Effector memory CD4-positive, alpha-beta T cell (primary cell): ENCODE data around the gene USB1.

Experiments
- DNase-seq, 3 donors: peaks; one replicate each; pipeline ENCODE4 v3.0.0-alpha.2; 2020
- H3K27ac ChIP-seq: 2 replicates; pipeline ENCODE4 v1.7.0; 2013; ENCODE audit warnings: mild to moderate bottlenecking, low read length, moderate library complexity; ENCODE audit not compliant: insufficient read depth, poor library complexity, severe bottlenecking
- H3K27me3 ChIP-seq: replicated peaks from 2 replicates; pipeline ENCODE4 v1.7.0; 2013; ENCODE audit warnings: mild to moderate bottlenecking, low read length; ENCODE audit not compliant: insufficient read depth, control insufficient read depth, poor library complexity, severe bottlenecking
- H3K36me3 ChIP-seq: 2 replicates; pipeline ENCODE4 v1.7.0; 2013; ENCODE audit warnings: mild to moderate bottlenecking, low read length, moderate library complexity; ENCODE audit not compliant: control insufficient read depth, insufficient read depth
- H3K4me1 ChIP-seq: 2 replicates; pipeline ENCODE4 v1.7.0; 2013; ENCODE audit warnings: low read length, mild to moderate bottlenecking; ENCODE audit not compliant: control insufficient read depth, insufficient read depth, poor library complexity, severe bottlenecking
- H3K4me3 ChIP-seq: 2 replicates; pipeline ENCODE4 v1.7.0; 2013; ENCODE audit warnings: low read length, low read depth, mild to moderate bottlenecking; ENCODE audit not compliant: insufficient read depth, poor library complexity, severe bottlenecking
- H3K9me3 ChIP-seq: 2 replicates; pipeline ENCODE4 v1.7.0; 2013; ENCODE audit warnings: mild to moderate bottlenecking, low read length, moderate library complexity; ENCODE audit not compliant: control insufficient read depth

USB1 gene

DNA sequence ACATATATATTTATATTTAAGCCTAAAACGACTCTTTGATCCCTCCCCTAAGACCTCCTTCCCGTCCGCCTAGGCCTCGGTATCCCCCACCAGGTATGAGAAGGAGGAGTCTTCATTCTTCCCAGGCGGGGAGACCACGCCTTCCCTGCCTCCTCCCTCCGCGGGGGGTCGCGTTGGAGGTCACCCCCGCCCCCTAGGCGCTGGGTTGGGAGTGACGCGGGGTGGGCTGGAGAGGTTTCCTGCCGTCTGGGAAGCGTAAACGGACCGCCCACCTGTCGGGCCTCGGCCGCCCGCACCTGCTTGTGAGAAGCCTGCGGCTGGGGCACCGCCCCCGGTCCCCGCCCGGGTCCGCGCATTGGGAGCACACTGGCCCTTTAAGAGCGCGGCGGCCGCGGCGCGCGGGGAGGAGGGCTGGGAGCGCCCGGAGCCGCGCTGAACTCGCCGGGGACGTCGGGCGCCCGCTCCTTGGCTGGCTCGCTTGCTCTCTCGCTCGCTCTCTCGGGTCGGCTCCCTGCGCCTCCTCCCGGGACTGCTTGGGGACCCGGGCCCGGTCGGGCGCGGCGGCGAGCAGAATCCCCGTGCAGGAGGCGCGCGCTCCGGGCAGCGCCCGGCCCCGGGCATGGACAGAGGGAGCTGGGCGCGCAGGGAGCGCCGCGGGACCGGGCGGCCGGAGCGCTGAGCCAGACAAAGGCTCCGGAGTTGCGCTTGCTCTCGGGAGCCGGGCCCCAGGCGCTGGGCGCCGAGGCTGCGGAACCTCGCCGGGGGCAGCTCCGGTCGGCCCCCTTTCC lies 24.3 kb downstream of the USB1 start, which contains the start of gene MMP15:
Gene MMP15 (plus strand): TSS at position 404 of the 788 bp plus-strand sequence. CDS start 597 bp downstream, outside the sequence.
- peak within 1 kb of the TSS; percentile 35 for H3K27ac ChIP-seq
- H3K27me3 ChIP-seq = no peaks in the 10 kb centered on the region
- peaks cover 21% of the 10 kb centered on the region for H3K4me1 ChIP-seq
- DNase-seq = peak; percentile 35 to 55 (median 50)
- peak within 1 kb of the TSS; percentile 89 for H3K4me3 ChIP-seq
- H3K9me3 ChIP-seq = no peaks in the 10 kb centered on the region
- no peaks in the 10 kb centered on the region for H3K36me3 ChIP-seq

DNA sequence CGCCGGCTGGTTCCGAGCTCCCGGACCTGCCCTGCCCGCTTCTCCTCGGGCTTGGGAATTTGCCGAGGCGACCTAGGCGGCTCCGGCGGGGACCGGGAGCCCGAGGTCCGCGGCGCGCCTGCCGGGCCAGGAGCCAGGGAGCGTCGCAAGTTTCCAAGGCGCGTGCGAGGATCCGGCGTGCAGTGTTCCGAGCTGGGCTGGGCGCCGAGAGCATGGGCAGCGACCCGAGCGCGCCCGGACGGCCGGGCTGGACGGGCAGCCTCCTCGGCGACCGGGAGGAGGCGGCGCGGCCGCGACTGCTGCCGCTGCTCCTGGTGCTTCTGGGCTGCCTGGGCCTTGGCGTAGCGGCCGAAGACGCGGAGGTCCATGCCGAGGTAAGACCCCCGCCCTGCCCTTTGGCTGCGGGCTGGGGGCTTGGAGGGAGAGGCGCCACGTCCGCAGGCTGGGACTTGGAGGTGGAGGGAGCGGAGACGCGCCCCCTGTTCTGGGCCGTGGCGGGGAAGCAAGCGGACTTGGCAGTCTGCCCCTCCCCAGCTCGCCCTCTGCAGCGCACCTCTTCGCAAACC lies 25.0 kb downstream of the USB1 start:
- no peaks in the 10 kb centered on the region for H3K27me3 ChIP-seq
- H3K27ac ChIP-seq = no peak overlapping the region
- H3K4me1 ChIP-seq = peaks cover 21% of the 10 kb centered on the region
- no peaks in the 10 kb centered on the region for H3K36me3 ChIP-seq
- H3K4me3 ChIP-seq = peak overlapping the region; percentile 89
- no peak for DNase-seq
- H3K9me3 ChIP-seq = no peaks in the 10 kb centered on the region

DNA sequence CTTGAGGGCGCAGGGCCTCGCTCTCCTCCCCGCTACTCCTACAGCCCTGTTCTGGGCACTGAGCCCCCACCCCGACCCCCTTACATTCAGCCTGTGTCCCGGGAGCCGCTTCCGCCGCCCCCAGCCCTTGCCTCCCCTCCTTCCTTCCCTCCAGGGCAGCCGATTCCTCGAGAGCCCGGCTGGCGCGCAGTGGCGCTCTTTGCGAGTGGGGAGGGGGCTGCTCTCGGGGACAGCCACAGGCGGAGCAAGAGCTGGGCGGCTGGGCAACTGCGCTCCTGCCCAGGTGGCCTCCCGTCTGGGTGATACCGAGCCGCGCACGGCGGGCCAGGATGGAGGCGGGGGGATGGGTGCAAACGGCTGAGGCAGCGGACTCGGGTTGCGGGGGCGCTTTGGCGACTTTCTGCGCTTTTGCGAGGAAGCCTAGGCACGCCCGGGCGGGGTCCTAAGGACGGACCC lies 25.5 kb downstream of the USB1 start:
- DNase-seq = no peak
- Histone ChIP-seq H3K27ac (no peak overlapping the region), H3K27me3 (no peaks in the 10 kb centered on the region), H3K4me3 (peak overlapping the region; percentile 89), H3K36me3 (no peaks in the 10 kb centered on the region), H3K4me1 (peaks cover 21% of the 10 kb centered on the region), H3K9me3 (no peaks in the 10 kb centered on the region)

DNA sequence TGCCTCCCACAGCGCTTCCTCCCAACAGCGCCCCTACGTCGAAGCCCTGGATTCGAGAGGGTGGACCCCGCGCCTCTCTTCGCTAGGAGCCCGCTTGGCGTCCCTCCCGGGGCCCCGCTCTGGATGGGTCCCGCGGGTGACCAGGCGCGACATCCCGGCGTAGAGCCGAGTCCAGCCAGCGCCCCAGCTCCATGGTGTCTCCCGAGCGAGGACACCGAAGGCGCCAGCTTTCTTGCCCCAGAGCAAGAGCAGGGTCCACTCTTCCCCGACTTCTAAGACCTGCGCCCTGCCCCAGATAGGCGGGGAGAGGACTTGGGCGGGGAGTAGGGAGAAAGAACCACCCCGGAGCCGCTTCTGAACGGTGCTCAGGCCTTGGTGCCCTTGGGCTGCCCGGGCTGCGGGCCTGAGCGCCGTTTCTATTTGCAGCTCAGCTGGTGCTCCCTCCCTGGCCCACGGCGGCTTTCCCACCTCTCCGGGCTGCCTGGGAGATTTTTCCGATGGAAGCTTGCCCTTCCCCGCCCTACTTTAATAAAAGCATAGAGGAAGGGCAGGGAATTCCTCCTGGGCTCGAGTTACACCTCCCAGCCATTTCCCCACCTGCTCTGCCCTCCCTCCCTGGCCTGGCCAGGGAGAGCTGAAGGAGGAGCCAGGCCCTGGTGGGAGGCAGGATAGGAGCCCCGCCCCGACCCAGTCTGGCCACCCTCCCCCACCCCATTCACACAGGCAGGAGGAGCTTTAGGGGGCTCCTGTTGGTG lies 26.1 kb downstream of the USB1 start:
- no peak for DNase-seq
- H3K27me3 ChIP-seq = no peaks in the 10 kb centered on the region
- no peaks in the 10 kb centered on the region for H3K9me3 ChIP-seq
- no peaks in the 10 kb centered on the region for H3K36me3 ChIP-seq
- no peak overlapping the region for H3K27ac ChIP-seq
- H3K4me1 ChIP-seq = peaks cover 21% of the 10 kb centered on the region
- peak overlapping the region; percentile 89 for H3K4me3 ChIP-seq

DNA sequence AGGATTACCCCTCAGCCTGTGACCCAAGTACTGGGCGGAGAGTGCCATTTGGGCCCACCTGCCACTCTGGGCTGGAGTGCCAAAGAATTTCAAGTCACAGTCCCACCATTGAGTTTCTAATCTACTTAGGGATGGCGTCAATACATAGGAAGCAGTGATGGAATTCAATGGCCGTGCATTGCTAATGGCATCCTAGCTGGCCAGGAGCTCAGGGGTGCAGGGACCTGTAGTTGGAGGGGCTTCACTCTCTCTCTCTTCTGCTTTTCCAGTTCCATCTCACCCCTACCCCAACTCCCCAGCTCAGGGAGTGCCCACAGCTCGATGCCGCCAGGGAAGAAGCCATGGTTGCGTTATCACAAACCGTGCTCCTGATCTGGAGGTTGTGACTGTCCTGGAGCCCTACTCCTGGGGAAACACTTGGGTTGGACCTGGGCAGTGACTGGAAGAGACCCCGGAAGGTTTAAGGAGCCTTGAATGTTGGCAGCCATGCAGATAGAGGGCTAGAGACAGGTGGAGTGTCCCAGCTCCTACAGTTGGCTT lies 26.8 kb downstream of the USB1 start:
- no peak for DNase-seq
- Histone ChIP-seq H3K4me1 (peaks cover 21% of the 10 kb centered on the region), H3K27ac (no peak overlapping the region), H3K9me3 (no peaks in the 10 kb centered on the region), H3K4me3 (no peak overlapping the region), H3K27me3 (no peaks in the 10 kb centered on the region), H3K36me3 (no peaks in the 10 kb centered on the region)

DNA sequence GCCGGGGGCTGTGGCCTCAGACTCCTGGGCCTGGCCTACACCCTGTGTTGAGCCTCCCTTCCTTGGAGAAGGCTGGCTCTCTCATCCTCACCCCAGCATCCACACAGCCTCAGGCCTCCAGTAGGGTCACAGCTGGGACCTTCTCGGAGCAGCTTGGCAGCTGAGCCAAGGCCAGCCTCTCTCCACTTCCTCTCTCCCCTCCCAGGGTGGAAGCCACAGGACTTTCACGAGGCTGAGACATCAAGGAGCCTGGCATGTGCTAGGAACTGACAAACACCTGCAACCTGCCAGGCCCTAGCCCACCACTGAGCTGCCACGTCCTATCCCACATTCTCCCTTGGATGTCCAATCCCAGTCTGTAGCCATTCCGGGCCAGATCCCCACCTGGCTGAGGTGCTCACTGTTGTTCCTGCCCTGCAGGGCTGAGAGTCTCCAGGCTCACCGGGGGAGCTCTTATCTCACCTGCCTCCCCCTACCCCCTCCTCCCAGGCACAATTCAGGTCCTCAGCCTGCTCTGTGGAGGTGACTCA lies 27.4 kb downstream of the USB1 start:
- DNase-seq = no peak
- peaks cover 21% of the 10 kb centered on the region for H3K4me1 ChIP-seq
- H3K36me3 ChIP-seq = no peaks in the 10 kb centered on the region
- no peaks in the 10 kb centered on the region for H3K27me3 ChIP-seq
- no peak overlapping the region for H3K27ac ChIP-seq
- no peaks in the 10 kb centered on the region for H3K9me3 ChIP-seq
- H3K4me3 ChIP-seq = no peak overlapping the region

DNA sequence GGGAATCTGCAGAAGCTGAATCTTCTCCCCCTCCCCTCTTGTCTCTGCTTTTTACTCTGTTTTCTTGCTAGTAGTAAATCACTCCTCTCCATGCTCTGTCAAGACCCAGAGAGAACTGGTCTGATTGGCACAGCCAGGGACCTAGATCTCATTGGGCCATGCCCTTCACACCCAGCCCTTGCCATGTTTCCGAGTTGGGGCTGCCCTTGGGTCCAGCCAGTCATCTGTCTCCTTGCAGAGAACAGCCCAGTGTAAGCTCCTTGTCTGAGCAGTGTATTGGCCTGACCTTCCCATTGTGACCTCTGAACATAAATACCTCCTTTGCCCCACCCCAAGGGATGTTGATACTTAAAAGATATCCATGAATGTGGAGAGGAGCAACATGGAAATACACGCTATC lies 28.2 kb downstream of the USB1 start:
- Histone ChIP-seq H3K27me3 (no peaks in the 10 kb centered on the region), H3K9me3 (no peaks in the 10 kb centered on the region), H3K27ac (no peak overlapping the region), H3K36me3 (no peaks in the 10 kb centered on the region), H3K4me3 (no peak overlapping the region), H3K4me1 (peaks cover 21% of the 10 kb centered on the region)
- DNase-seq = no peak

DNA sequence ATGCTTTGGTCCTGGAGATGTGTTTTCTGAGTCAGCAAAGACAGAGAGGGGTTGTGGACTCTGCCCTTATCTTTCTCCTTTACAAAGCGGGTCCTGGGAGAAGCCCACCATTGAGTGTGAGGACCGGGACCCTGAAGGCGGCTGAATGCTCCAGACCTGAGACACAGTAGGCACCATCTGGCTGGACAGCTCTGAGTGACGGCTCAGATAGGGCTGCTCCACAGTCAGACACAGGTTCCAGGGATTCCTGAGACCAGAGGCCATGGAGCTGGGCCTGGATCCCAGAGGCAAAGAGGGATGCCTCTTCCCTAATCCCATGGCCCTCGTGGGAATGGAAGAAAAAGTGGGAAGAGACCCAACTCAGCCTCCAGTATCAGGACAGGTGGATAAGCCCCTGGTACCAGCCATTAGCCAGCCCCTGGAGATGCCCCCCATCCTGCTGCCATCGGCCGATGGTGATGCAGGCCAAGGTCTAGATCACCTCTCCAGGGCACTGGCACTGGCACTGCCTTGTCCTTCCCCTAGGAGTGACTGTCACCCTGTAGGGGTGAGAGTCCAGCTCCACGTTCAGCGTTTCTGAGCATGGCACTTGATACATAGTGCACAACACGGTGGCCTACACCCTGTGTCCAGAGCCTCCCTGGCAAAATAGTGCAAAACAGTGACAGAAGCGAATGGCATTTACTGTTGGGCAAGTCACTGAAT lies 29.1 kb downstream of the USB1 start:
- Histone ChIP-seq H3K4me1 (peaks cover 18% of the 10 kb centered on the region), H3K27ac (no peak overlapping the region), H3K27me3 (no peaks in the 10 kb centered on the region), H3K4me3 (no peak overlapping the region), H3K36me3 (no peaks in the 10 kb centered on the region), H3K9me3 (no peaks in the 10 kb centered on the region)
- no peak for DNase-seq

DNA sequence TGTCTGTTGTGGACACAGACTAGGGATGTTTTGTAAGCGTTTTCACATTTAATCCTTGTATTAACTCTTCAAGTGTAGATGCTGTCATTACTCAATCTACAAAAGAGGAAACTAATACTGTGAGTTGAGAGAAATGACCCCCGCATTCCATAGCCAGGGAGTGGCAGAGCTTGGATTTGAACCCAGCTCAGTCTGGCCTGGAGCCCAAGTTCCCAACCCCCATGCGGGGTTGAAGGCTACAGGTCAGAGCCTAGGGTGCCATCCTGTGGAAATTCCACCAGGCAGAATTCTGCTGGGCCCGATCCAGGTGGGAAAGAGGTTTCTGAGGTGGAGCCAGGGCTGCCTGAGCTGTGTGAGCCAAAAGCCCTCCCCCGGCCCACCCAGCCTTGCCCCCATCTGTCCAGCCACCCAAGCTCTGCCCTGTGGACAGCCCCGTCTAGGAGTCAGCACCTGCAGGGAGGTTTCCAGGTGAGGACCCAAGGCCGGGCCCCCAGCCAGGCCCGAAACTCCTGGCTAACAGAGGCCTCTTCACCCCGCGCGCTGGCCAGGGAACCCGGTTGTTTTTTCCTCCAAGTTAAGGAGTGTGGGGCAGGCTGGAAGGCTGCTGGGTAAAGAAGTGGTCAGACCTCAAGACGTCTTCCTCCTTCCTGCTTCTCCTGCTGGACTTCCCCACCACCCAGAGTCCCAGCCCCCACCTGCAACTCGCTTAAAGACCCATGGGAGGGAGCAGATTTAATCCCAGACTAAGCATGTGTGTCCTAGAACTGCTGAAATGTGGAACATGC lies 30.0 kb downstream of the USB1 start:
- no peaks in the 10 kb centered on the region for H3K9me3 ChIP-seq

More for the DNA sequence above, 30.0 kb downstream of the USB1 start:
- H3K4me3 ChIP-seq = no peak overlapping the region
- no peak for DNase-seq
- H3K27ac ChIP-seq = no peak overlapping the region
- H3K27me3 ChIP-seq = no peaks in the 10 kb centered on the region
- peaks cover 13% of the 10 kb centered on the region for H3K4me1 ChIP-seq
- H3K36me3 ChIP-seq = no peaks in the 10 kb centered on the region
